OCI-LY7 (cell line): Measurements from ENCODE around the gene DENND2A. TPM values are rescaled to one million over a fixed set of nuclear protein-coding genes. Genes with fewer than 3 reads are reported as not detected.

Experiments used
- BruUV-seq: library from RNA; stranded (reverse); fragments of 400-500 nt; replicated peaks from 2 replicates; lab custom pipeline; 2021; lab: Mats Ljungman, UMichigan
- CTCF ChIA-PET: fragments of 300-600 bp; sonication (Branson Sonifier 250); formaldehyde crosslinking; loops from one replicate; lab custom pipeline; 2022; ENCODE audit warnings: antibody characterized with exemption; ENCODE audit not compliant: unreplicated experiment; lab: Charles Lee
- POLR2A ChIA-PET: fragments of 300-600 bp; sonication (Branson Sonifier 250); formaldehyde crosslinking; loops from one replicate; lab custom pipeline; 2022; ENCODE audit warnings: antibody characterized with exemption; lab: Charles Lee
- DNase-seq: peaks from one replicate; pipeline ENCODE4 v3.0.0-alpha.2; 2015; ENCODE audit warnings: low spot score
- H2AFZ ChIP-seq: fragments of 200-600 bp; sonication (generic), shearing (Covaris generic); 2 replicates; pipeline ENCODE4 v1.6.1; 2014; ENCODE audit warnings: mild to moderate bottlenecking, antibody characterized with exemption, low read length, moderate library complexity
- H3K27ac ChIP-seq: fragments of 200-600 bp; sonication (generic); 2 replicates; pipeline ENCODE4 v1.5.1; 2014; ENCODE audit warnings: mixed run types, low read depth, mild to moderate bottlenecking, moderate library complexity, low read length, inconsistent platforms; ENCODE audit not compliant: poor library complexity, severe bottlenecking
- H3K36me3 ChIP-seq: fragments of 200-600 bp; sonication (generic); 2 replicates; pipeline ENCODE4 v1.6.1; 2014; ENCODE audit warnings: mild to moderate bottlenecking, antibody characterized with exemption, low read length, moderate library complexity, mixed read lengths; ENCODE audit not compliant: insufficient read depth
- H3K4me1 ChIP-seq: fragments of 200-600 bp; sonication (generic); 2 replicates; pipeline ENCODE4 v1.5.1; 2014; ENCODE audit warnings: mild to moderate bottlenecking, low read length; ENCODE audit not compliant: insufficient read depth, poor library complexity, severe bottlenecking
- H3K4me2 ChIP-seq: fragments of 200-600 bp; sonication (generic); 2 replicates; pipeline ENCODE4 v1.6.1; 2014; ENCODE audit warnings: mild to moderate bottlenecking, low read length
- H3K4me3 ChIP-seq: fragments of 200-600 bp; sonication (generic); 2 replicates; pipeline ENCODE4 v1.5.1; 2014; ENCODE audit warnings: mild to moderate bottlenecking, low read depth, low read length; ENCODE audit not compliant: poor library complexity, severe bottlenecking
- H3K79me2 ChIP-seq: fragments of 200-600 bp; sonication (generic); 2 replicates; pipeline ENCODE4 v1.6.1; 2016; ENCODE audit warnings: low read depth, mild to moderate bottlenecking, low read length, moderate library complexity, mixed read lengths; ENCODE audit not compliant: insufficient read depth
- H3K9me2 ChIP-seq: fragments of 200-600 bp; sonication (generic); 2 replicates; pipeline ENCODE4 v1.6.1; 2016; ENCODE audit warnings: mild to moderate bottlenecking, low read length, mixed read lengths; ENCODE audit not compliant: insufficient read depth
- H3K9me3 ChIP-seq: fragments of 200-600 bp; sonication (generic); 2 replicates; pipeline ENCODE4 v1.6.1; 2014; ENCODE audit warnings: mild to moderate bottlenecking, mixed run types, low read length, mixed read lengths
- H4K20me1 ChIP-seq: fragments of 200-600 bp; sonication (generic); 2 replicates; pipeline ENCODE4 v1.6.1; 2014; ENCODE audit warnings: mild to moderate bottlenecking, antibody characterized with exemption, low read length, moderate library complexity, mixed read lengths; ENCODE audit not compliant: insufficient read depth
- CTCF ChIP-seq: fragments of 200-600 bp; sonication (generic); conservative IDR thresholded peaks from 2 replicates; pipeline ENCODE4 v1.5.1; 2014; ENCODE audit warnings: mild to moderate bottlenecking, antibody characterized with exemption, low read length, moderate library complexity, mixed read lengths
- EZH2phosphoT487 ChIP-seq: fragments of 200-600 bp; sonication (generic); IDR thresholded peaks from 2 replicates; pipeline ENCODE4 v1.6.1; 2018; ENCODE audit warnings: low read depth, borderline replicate concordance, mild to moderate bottlenecking, mixed run types, antibody characterized with exemption, low read length, moderate library complexity, mixed read lengths
- intact Hi-C: fragments of 100-400 bp; cut with micrococcal nuclease; formaldehyde crosslinking; loops from one replicate; pipeline ENCODE4 v1.10.0; 2022; ENCODE audit not compliant: unreplicated experiment
- total RNA-seq, 2 experiments: library from RNA; depleted of rRNA in 1 of 2; stranded (reverse); fragments of >200 nt in 1 of 2; shearing (Covaris generic) in 1 of 2; gene quantifications; 2 replicates each; pipeline ENCODE4 v1.2.3, GENCODE V29; 2014 to 2022

Gene DENND2A
- total RNA-seq, 2 experiments from 2014 or later, result 0.13 to 0.35 TPM

- Histone ChIP-seq H3K36me3 (no peaks in the 10 kb centered on the region), H2AFZ (no peak overlapping the region), H3K4me2 (no peak overlapping the region), H3K79me2 (no peaks in the 10 kb centered on the region), H3K9me2 (no peaks in the 10 kb centered on the region), H3K4me1 (peaks cover 5% of the 10 kb centered on the region), H3K9me3 (no peaks in the 10 kb centered on the region), H3K27ac (no peak overlapping the region), H3K4me3 (no peak overlapping the region), H4K20me1 (no peaks in the 10 kb centered on the region)
- no peak for TF ChIP-seq CTCF
- ChIA-PET POLR2A (interaction anchor here (0.6 kb wide), 1 partner anchor 154 kb away, joined by 4 read pairs; no protein-coding TSS in a partner anchor), CTCF (interaction anchor here (0.6 kb wide), 1 partner anchor 290 kb away, joined by 4 read pairs; no protein-coding TSS in a partner anchor)
- no TSS peak for BruUV-seq
- intact Hi-C loops, result no loop called here
- DNase-seq, result no peak
These were observed 1.0 kb upstream of the DENND2A start for GRCh38 chr7:140641524-140642195.

GRCh38 chr7:140640060-140640637, 464 bp downstream of the DENND2A start:
- POLR2A ChIA-PET, result no interaction called here
- intact Hi-C loops, result no loop called here
- no peak overlapping the region for H3K4me2 ChIP-seq
- H3K4me1 ChIP-seq, result peaks cover 5% of the 10 kb centered on the region
- no peak overlapping the region for H3K4me3 ChIP-seq
- H3K9me2 ChIP-seq, result no peaks in the 10 kb centered on the region
- no peak for TF ChIP-seq EZH2phosphoT487
- no peak for TF ChIP-seq CTCF
- H3K9me3 ChIP-seq, result no peaks in the 10 kb centered on the region
- no peak overlapping the region for H2AFZ ChIP-seq
- CTCF ChIA-PET, result no interaction called here
- H3K27ac ChIP-seq, result no peak overlapping the region
- DNase-seq, result no peak
- BruUV-seq, result no TSS peak
- H3K36me3 ChIP-seq, result no peaks in the 10 kb centered on the region
- H4K20me1 ChIP-seq, result no peaks in the 10 kb centered on the region
- H3K79me2 ChIP-seq, result no peaks in the 10 kb centered on the region
